Urinary bladder (tissue), 4 donors: Measurements from ENCODE around the gene CDC5L. TPM values are rescaled to one million over a fixed set of nuclear protein-coding genes. Genes with fewer than 3 reads are reported as not detected.

Experiments used
- DNase-seq: peaks from one replicate; pipeline ENCODE4 v3.0.0-alpha.2; 2015; ENCODE audit errors: extremely low spot score
- H3K27ac ChIP-seq: one replicate; pipeline ENCODE4 v1.5.1; 2013; ENCODE audit warnings: low read depth, mild to moderate bottlenecking, moderate library complexity
- H3K36me3 ChIP-seq: one replicate; pipeline ENCODE4 v1.6.1; 2013; ENCODE audit warnings: mild to moderate bottlenecking, moderate library complexity; ENCODE audit not compliant: insufficient read depth
- H3K4me1 ChIP-seq: one replicate; pipeline ENCODE4 v1.6.1; 2013; ENCODE audit warnings: mild to moderate bottlenecking, moderate library complexity; ENCODE audit not compliant: insufficient read depth
- H3K4me3 ChIP-seq: one replicate; pipeline ENCODE4 v1.5.1; 2013; ENCODE audit warnings: low read depth, low read length
- WGBS: extraction: QIAGEN DNeasy Blood & Tissue Kit; methylation state at CpG from one replicate; pipeline ENCODE4 v1.1.7; 2013; 5-methylcytosine and 5-hydroxymethylcytosine counted together
- polyA plus RNA-seq: library from polyadenylated mRNA; stranded (reverse); fragments of 200-250 nt; gene quantifications from one replicate; pipeline ENCODE4 v1.2.3, GENCODE V29; 2013
- total RNA-seq: library from RNA; depleted of rRNA; stranded (reverse); fragments of >200 nt; gene quantifications from one replicate; pipeline ENCODE4 v1.2.3, GENCODE V29; 2014
- donor health status: healthy with polysubstance abuse.
- donor health status: healthy.

The CDC5L gene
- total and polyA plus RNA-seq, 2 donors = 14.7 to 38.4 TPM

DNA sequence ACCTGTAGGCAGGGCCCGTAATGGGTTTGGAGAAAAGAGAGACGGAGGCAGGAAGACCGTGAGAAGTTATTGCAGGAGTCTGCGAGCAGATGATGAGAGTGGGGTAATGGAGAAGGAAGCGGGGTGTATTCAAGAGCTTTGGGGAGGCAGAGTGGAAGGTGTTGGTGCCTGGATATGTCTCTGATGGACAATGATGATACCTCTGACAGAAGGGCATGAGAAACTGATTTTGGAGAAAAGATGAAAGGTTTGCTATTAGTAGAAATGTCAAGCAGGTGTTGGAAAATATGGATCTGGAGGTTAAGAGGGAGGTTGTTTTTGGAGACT, 69.4 kb downstream of the CDC5L start:
- 72% methylated on average over 5 of the region's 5 CpGs for WGBS
- Histone ChIP-seq H3K4me3 (no peak overlapping the region), H3K4me1 (no peaks in the 10 kb centered on the region), H3K36me3 (no peaks in the 10 kb centered on the region), H3K27ac (no peak overlapping the region)
- DNase-seq = no peak

- Histone ChIP-seq H3K27ac (no peak overlapping the region), H3K4me3 (no peak overlapping the region), H3K4me1 (no peaks in the 10 kb centered on the region), H3K36me3 (no peaks in the 10 kb centered on the region)
- 85% methylated on average over 9 of the region's 9 CpGs for WGBS
- DNase-seq = no peak
Measured at GRCh38 chr6:44457596-44457995, 70.1 kb downstream of the CDC5L start.

DNA sequence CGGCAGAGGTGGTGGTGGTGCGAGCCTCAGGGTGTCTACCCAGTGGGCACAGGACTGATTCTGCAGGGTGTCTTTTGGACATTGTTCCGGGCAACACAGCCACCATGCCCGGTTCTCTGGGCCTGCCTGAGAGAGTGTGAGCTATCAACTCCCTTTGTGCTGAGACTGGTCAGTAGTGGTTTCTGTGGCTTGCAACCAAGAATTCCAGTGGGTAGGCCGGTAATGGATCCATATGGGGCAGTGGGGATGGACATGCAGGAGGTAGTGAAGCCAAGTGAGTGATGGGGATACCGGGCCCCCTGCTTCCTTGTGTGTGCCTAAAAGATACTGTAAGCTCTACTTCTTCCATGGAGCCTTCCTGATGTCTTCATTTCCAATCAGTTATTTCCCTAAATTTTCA, 71.0 kb downstream of the CDC5L start:
- WGBS = 96% methylated on average over 6 of the region's 6 CpGs
- Histone ChIP-seq H3K4me3 (no peak overlapping the region), H3K4me1 (no peaks in the 10 kb centered on the region), H3K36me3 (no peaks in the 10 kb centered on the region), H3K27ac (no peak overlapping the region)
- no peak for DNase-seq

DNA sequence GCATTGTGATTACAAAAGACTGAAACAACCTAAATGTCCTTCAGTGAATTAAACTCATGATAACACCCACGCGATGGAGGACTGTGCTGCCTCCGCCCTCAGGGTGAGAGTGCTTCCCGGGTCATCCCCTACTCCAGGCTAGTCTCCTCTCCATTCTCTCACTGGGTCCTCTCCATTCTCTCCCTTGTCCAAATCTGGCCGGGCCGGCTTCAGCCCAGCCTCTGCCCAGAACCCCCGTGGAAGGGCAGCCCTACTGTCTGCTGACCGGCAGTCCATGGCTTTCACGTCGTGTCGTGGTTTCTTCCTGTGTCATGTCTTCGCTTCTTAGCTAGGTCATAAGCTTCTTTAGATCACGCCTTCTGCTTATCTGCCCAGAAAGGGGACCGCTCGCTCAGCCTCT, 74.8 kb downstream of the CDC5L start:
- no peak for DNase-seq
- no peak overlapping the region for H3K4me3 ChIP-seq
- no peaks in the 10 kb centered on the region for H3K4me1 ChIP-seq
- WGBS = 88% methylated on average over 15 of the region's 15 CpGs
- H3K27ac ChIP-seq = no peak overlapping the region
- no peaks in the 10 kb centered on the region for H3K36me3 ChIP-seq

DNA sequence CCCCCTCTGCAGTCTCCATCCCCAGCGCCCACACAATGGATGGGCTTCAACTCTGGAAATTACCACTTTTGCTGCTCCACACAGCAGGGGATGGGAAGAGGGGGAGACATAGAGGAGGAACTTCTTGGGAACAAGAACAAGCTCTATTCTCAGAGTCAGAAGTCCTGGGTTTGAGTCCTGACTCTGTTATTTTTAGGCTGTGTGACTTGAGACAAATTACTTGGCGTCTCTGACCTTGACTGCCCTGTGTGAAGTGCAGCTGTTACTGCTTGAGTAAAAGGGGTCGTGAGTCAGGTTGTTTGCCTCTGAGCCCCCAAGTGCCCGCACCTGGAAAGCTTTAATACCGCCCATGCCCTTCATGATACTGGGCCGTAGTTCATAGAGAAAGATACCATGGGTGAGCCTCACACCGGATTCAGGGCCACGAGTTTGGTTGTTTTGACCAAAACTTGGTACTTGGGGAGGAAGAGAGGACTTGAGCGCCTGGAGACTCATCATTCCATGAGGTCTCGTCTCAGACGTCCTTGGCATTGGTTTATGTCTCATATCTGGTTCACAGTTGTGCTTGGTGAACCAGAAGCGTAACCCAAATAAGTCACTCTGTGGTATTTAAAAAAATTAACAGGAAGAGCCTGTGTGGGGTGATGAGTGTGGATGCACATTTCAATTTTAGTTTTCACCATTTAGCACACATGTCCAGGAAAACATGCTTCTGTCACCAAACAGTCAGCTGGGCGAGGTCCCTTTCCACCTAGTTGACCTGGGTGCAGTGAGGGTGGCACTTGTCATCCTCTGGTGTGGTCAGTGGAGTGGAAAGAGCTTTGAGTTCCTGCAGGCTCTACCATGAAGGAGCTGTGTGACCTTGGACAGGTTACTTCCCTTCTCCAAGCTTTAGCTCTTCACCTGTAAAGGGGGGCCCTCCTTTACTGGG, 75.6 kb downstream of the CDC5L start:
- WGBS = 93% methylated on average over 13 of the region's 13 CpGs
- no peak for DNase-seq

GRCh38 chr6:44463728-44464450, 76.4 kb downstream of the CDC5L start:
- no peaks in the 10 kb centered on the region for H3K4me1 ChIP-seq
- no peak for DNase-seq
- no peak overlapping the region for H3K27ac ChIP-seq
- no peaks in the 10 kb centered on the region for H3K36me3 ChIP-seq
- WGBS = 85% methylated on average over 11 of the region's 11 CpGs
- H3K4me3 ChIP-seq = no peak overlapping the region

More for the DNA sequence above, 75.6 kb downstream of the CDC5L start:
- H3K27ac ChIP-seq = no peak overlapping the region
- H3K4me3 ChIP-seq = no peak overlapping the region
- H3K36me3 ChIP-seq = no peaks in the 10 kb centered on the region
- H3K4me1 ChIP-seq = no peaks in the 10 kb centered on the region

DNA sequence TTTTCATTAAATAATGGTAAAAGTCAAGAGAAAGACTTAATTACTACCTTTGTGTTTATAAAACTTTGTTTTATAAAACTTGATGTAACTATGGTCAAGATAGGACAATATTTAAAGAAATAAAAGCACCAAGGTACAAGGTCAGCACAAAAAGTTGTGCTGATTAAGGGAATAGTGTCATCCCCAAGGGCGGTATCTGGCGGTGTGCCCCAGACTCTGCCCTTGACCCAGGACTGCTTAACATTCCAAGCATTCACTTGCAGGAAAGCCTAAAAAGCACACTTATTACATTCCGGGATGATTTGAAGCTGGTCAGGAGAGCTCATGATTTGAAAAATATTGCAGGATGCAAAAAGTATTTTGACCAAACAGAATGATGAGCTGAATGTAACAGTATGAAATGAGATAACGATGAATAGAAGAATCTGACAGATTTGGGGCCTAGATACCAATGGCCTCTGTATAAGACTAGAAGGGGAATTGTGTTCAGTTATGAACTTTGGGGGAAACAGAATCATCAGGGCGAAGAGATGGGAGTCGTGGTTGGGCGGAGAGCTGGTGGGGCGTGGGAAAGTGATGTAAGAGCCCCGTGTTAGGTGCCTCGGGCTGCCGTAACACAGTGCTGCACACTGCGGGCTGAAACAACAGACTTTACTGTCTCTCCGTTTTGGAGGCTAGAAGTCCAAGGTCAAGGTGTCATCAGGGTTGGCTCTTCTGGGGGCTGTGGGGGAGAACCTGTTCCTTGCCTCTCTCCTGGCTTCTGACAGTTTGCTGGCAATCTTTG, 77.2 kb downstream of the CDC5L start:
- 87% methylated on average over 13 of the region's 13 CpGs for WGBS
- no peak for DNase-seq
- Histone ChIP-seq H3K36me3 (no peaks in the 10 kb centered on the region), H3K4me3 (no peak overlapping the region), H3K4me1 (no peaks in the 10 kb centered on the region), H3K27ac (no peak overlapping the region)

GRCh38 chr6:44466955-44467354, 79.4 kb downstream of the CDC5L start:
- Histone ChIP-seq H3K4me1 (no peaks in the 10 kb centered on the region), H3K4me3 (no peak overlapping the region), H3K36me3 (no peaks in the 10 kb centered on the region), H3K27ac (no peak overlapping the region)
- 96% methylated on average over 3 of the region's 3 CpGs for WGBS
- DNase-seq = no peak

DNA sequence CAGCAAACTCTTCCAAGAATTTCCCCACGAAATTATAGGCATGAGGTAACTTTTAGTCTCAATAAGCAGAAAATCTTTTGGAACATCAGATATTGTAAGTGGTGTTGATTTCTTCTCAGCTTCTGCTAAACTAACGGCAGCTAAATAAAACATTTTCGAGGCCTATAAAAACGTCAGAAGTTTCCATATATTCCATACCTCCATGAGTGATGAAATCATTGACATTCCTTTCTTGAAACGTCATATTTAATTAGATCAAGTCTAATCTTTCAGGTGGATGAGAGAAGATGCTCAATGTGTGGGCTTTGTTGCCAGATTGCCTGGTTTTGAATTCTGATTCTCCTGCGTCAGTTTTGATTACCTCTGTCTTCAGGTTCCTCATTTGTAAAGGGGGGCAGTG, 81.3 kb downstream of the CDC5L start:
- WGBS = 73% methylated on average over 6 of the region's 6 CpGs
- Histone ChIP-seq H3K4me3 (no peak overlapping the region), H3K36me3 (no peaks in the 10 kb centered on the region), H3K4me1 (no peaks in the 10 kb centered on the region), H3K27ac (no peak overlapping the region)
- DNase-seq = no peak

DNA sequence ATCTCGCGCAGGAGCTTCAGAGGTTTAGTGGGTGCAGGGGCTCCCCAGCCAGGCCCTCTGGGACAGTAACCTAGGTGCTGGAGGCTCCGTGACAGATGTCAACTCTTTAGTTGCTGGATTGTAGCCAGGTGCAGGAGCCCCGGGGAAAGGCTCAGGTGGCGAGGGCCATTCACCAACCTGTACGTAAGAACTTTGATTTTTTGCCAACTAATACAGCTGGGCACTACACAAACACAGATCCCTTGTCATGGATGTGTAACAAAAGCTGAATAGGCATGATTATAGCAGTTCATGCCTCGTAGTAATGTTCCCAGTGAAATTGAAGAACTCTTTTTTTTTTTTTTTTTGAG, 82.6 kb downstream of the CDC5L start:
- Histone ChIP-seq H3K4me3 (no peak overlapping the region), H3K27ac (no peak overlapping the region), H3K36me3 (no peaks in the 10 kb centered on the region), H3K4me1 (no peaks in the 10 kb centered on the region)
- 64% methylated on average over 7 of the region's 7 CpGs for WGBS
- no peak for DNase-seq

- DNase-seq = no peak
- Histone ChIP-seq H3K4me3 (no peak overlapping the region), H3K4me1 (no peaks in the 10 kb centered on the region), H3K36me3 (no peaks in the 10 kb centered on the region), H3K27ac (no peak overlapping the region)
- 73% methylated on average over 2 of the region's 2 CpGs for WGBS
Measured at GRCh38 chr6:44470746-44471145, 83.2 kb downstream of the CDC5L start.

- Histone ChIP-seq H3K27ac (no peak overlapping the region), H3K36me3 (no peaks in the 10 kb centered on the region), H3K4me3 (no peak overlapping the region)
Measured at GRCh38 chr6:44471271-44471981, 83.9 kb downstream of the CDC5L start.

GRCh38 chr6:44472250-44472945, 84.9 kb downstream of the CDC5L start:
- no peak for DNase-seq
- Histone ChIP-seq H3K4me3 (no peak overlapping the region), H3K4me1 (no peaks in the 10 kb centered on the region), H3K36me3 (no peaks in the 10 kb centered on the region), H3K27ac (no peak overlapping the region)
- WGBS = 80% methylated on average over 13 of the region's 13 CpGs

More at GRCh38 chr6:44471271-44471981, 83.9 kb downstream of the CDC5L start:
- no peak for DNase-seq
- no peaks in the 10 kb centered on the region for H3K4me1 ChIP-seq
- 76% methylated on average over 15 of the region's 15 CpGs for WGBS
